ENCODE measurements around the gene CDH13. TPM values are rescaled to one million over a fixed set of nuclear protein-coding genes. Genes with fewer than 3 reads are reported as not detected.

Gene CDH13
- total RNA-seq, 4 donors from 2014 or later = 5.8 to 36.7 (median 20.4) TPM

DNA sequence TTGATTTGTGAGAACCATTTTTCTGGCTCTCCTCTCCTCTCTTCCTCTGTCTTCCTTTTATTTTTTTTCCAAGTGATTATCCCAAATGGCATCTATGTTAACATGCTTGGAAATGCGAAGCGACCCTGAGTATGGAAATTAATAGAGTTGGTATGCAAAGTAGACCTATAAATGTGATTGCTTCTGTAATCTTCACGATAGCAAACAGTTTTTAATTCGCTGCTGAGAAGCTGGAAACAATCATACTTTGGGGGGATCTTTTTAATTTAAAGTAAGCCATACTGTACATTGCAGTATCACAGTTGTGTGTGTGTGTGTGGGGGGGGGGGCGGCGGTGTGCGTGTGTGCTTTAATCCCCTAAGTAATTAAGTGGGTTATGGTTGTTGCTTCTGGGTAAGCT is 233.3 kb downstream of the CDH13 start:
- TF ChIP-seq POLR2A (IDR thresholded peaks at IDR 0.05) = no peak
- TF ChIP-seq, protein P1, sequence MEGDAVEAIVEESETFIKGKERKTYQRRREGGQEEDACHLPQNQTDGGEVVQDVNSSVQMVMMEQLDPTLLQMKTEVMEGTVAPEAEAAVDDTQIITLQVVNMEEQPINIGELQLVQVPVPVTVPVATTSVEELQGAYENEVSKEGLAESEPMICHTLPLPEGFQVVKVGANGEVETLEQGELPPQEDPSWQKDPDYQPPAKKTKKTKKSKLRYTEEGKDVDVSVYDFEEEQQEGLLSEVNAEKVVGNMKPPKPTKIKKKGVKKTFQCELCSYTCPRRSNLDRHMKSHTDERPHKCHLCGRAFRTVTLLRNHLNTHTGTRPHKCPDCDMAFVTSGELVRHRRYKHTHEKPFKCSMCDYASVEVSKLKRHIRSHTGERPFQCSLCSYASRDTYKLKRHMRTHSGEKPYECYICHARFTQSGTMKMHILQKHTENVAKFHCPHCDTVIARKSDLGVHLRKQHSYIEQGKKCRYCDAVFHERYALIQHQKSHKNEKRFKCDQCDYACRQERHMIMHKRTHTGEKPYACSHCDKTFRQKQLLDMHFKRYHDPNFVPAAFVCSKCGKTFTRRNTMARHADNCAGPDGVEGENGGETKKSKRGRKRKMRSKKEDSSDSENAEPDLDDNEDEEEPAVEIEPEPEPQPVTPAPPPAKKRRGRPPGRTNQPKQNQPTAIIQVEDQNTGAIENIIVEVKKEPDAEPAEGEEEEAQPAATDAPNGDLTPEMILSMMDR (IDR thresholded peaks at IDR 0.05 in 4 of 5, conservative IDR thresholded peaks at IDR 0.05 in 1 of 5) = no peak
- no peak for ATAC-seq
- H3K27me3 ChIP-seq = no peaks in the 10 kb centered on the region
- H3K9me3 ChIP-seq = no peaks in the 10 kb centered on the region
- H3K36me3 ChIP-seq = no peaks in the 10 kb centered on the region
- DNase-seq = no peak
- H3K4me1 ChIP-seq = peaks cover 9 to 14% of the 10 kb centered on the region in 2 donors
- in situ Hi-C loops (cut with MboI; ENCODE audit: low sequenced_read_pairs in 4 of 4) (no loop called here), intact Hi-C loops (cut with DNase I; ENCODE audit: low total_unique reads) (no loop called here)
- H3K4me3 ChIP-seq = no peak overlapping the region
- no peak overlapping the region for H3K27ac ChIP-seq

DNA sequence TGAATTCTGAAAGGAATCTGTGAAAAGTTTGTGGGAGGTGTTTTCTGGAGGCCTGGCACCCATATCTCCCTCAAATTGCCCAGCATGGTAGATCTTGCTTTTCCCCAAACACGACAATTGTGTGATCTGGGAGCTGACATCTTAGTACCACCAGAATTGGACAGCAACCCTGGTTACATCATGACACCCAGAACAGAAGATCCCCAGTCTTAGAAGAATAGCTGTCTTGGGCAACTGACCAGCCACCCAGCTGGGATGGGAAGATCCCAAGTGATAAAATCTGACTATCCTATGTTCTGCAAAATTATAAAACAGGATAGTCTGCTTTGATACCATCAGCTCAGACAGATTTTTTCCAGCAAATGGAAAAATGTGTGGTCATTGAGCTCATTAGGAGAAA is 235.3 kb downstream of the CDH13 start:
- DNase-seq = no peak

DNA sequence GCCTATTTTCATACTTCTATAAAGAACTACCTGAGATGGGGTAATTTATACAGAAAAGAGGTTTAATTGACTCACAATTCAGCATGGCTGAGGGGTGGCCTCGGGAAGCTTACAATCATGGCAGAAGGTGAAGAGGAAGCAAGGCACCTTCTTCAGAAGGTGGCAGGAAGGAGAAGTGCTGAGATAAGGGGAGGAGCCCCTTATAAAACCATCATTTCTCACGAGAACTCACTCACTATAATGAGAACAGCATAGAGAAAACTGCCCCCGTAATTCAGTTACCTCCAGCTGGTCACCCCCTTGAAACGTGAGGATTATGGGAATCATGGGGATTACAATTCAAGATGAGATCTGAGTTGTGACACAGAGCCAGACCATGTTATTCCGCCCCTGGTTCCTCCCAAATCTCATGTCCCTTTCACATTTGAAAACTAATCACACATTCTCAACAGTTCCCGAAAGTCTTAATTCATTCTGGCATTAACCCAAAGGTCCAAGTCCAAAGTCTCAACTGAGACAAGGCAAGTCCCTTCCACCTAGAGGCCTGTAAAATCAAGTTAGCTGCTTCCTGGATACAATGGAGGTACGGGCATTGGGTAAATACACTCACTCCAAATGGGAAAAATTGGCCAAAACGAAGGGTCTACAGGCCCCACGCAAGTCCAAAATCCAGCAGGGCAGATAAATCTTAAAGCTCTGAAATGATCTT is 237.7 kb downstream of the CDH13 start:
- TF ChIP-seq POLR2A (IDR thresholded peaks at IDR 0.05) = no peak
- TF ChIP-seq, protein P1 (IDR thresholded peaks at IDR 0.05 in 4 of 5, conservative IDR thresholded peaks at IDR 0.05 in 1 of 5) = no peak
- no peak for DNase-seq
- no peaks in the 10 kb centered on the region for H3K4me1 ChIP-seq
- intact Hi-C loops (cut with DNase I; ENCODE audit: low total_unique reads) = no loop called here
- no peaks in the 10 kb centered on the region for H3K36me3 ChIP-seq
- ATAC-seq = no peak
- in situ Hi-C loops (cut with MboI; ENCODE audit: low sequenced_read_pairs in 4 of 4) = no loop called here
- H3K9me3 ChIP-seq = no peaks in the 10 kb centered on the region
- no peak overlapping the region for H3K4me3 ChIP-seq
- no peaks in the 10 kb centered on the region for H3K27me3 ChIP-seq
- no peak overlapping the region for H3K27ac ChIP-seq

More for the DNA sequence above, 235.3 kb downstream of the CDH13 start:
- in situ Hi-C loops (cut with MboI; ENCODE audit: low sequenced_read_pairs in 4 of 4) (no loop called here), intact Hi-C loops (cut with DNase I; ENCODE audit: low total_unique reads) (no loop called here)
- H3K27me3 ChIP-seq = no peaks in the 10 kb centered on the region
- H3K4me3 ChIP-seq = no peak overlapping the region
- H3K36me3 ChIP-seq = no peaks in the 10 kb centered on the region
- H3K9me3 ChIP-seq = no peaks in the 10 kb centered on the region
- H3K4me1 ChIP-seq = peaks cover 9% of the 10 kb centered on the region in 2 donors
- TF ChIP-seq, protein P1 (IDR thresholded peaks at IDR 0.05 in 4 of 5, conservative IDR thresholded peaks at IDR 0.05 in 1 of 5) = no peak
- TF ChIP-seq POLR2A (IDR thresholded peaks at IDR 0.05) = no peak
- H3K27ac ChIP-seq = no peak overlapping the region
- ATAC-seq = no peak

- no peak overlapping the region for H3K27ac ChIP-seq
Observed at GRCh38 chr16:82865412-82865811, 238.6 kb downstream of the CDH13 start.

More at GRCh38 chr16:82865412-82865811, 238.6 kb downstream of the CDH13 start:
- Histone ChIP-seq H3K9me3 (no peaks in the 10 kb centered on the region), H3K27me3 (no peaks in the 10 kb centered on the region), H3K4me3 (no peak overlapping the region), H3K36me3 (no peaks in the 10 kb centered on the region), H3K4me1 (no peaks in the 10 kb centered on the region)
- ATAC-seq = no peak
- intact Hi-C loops (cut with DNase I; ENCODE audit: low total_unique reads) = no loop called here
- no peak for DNase-seq
- TF ChIP-seq POLR2A (IDR thresholded peaks at IDR 0.05) = no peak
- TF ChIP-seq, protein P1 (IDR thresholded peaks at IDR 0.05 in 4 of 5, conservative IDR thresholded peaks at IDR 0.05 in 1 of 5) = no peak
- in situ Hi-C loops (cut with MboI; ENCODE audit: low sequenced_read_pairs in 4 of 4) = no loop called here
